Erythroblast (primary cell): ENCODE results near the gene HIC1.

Experiments
- GATA1 ChIP-seq: IDR thresholded peaks from 2 replicates; pipeline ENCODE4 v1.6.1; 2011; ENCODE audit warnings: low read depth, mild to moderate bottlenecking, control low read depth, low read length, moderate library complexity
- POLR2A ChIP-seq: IDR thresholded peaks from 2 replicates; pipeline ENCODE4 v1.6.1; 2011; ENCODE audit warnings: mild to moderate bottlenecking, low read length

GRCh38 chr17:2068519-2069051 lies 13.7 kb downstream of the HIC1 start:
- TF ChIP-seq POLR2A (no peak), GATA1 (no peak)
